Ishikawa (cell line): ENCODE measurements around the gene CCDC27.

Source experiments
- CEBPB ChIP-seq: IDR thresholded peaks from 2 replicates; pipeline ENCODE4 v1.6.1; 2012
- CREB1 ChIP-seq: IDR thresholded peaks from 2 replicates; pipeline ENCODE4 v1.6.1; 2012; ENCODE audit warnings: low read depth
- EGR1 ChIP-seq: IDR thresholded peaks from 2 replicates; pipeline ENCODE4 v1.6.1; 2012
- EP300 ChIP-seq: IDR thresholded peaks from 2 replicates; pipeline ENCODE4 v1.6.1; 2012; ENCODE audit warnings: borderline replicate concordance
- FOXM1 ChIP-seq: IDR thresholded peaks from 2 replicates; pipeline ENCODE4 v1.6.1; 2012; ENCODE audit warnings: low read depth, borderline replicate concordance
- MAX ChIP-seq: IDR thresholded peaks from 2 replicates; pipeline ENCODE4 v1.6.1; 2012
- NFIC ChIP-seq: IDR thresholded peaks from 2 replicates; pipeline ENCODE4 v1.6.1; 2012
- RAD21 ChIP-seq: IDR thresholded peaks from 2 replicates; pipeline ENCODE4 v1.6.1; 2012; ENCODE audit warnings: low read depth
- REST ChIP-seq: IDR thresholded peaks from 2 replicates; pipeline ENCODE4 v1.6.1; 2012; ENCODE audit warnings: low read depth, mild to moderate bottlenecking
- TAF1 ChIP-seq: IDR thresholded peaks from 2 replicates; pipeline ENCODE4 v1.6.1; 2012; ENCODE audit warnings: low read depth, mild to moderate bottlenecking
- TCF12 ChIP-seq: IDR thresholded peaks from 2 replicates; pipeline ENCODE4 v1.6.1; 2012; ENCODE audit warnings: low read depth
- TEAD4 ChIP-seq: IDR thresholded peaks from 2 replicates; pipeline ENCODE4 v1.6.1; 2012
- USF1 ChIP-seq: IDR thresholded peaks from 2 replicates; pipeline ENCODE4 v1.6.1; 2012
- YY1 ChIP-seq: IDR thresholded peaks from 2 replicates; pipeline ENCODE4 v1.6.1; 2012; ENCODE audit warnings: low read depth
- ZBTB7A ChIP-seq: IDR thresholded peaks from 2 replicates; pipeline ENCODE4 v1.6.1; 2012; ENCODE audit warnings: low read depth

Gene CCDC27

GRCh38 chr1:3776231-3776961 is 24.1 kb downstream of the CCDC27 start:
- TF ChIP-seq YY1 (no peak), NFIC (no peak), ZBTB7A (no peak), EGR1 (no peak), TAF1 (no peak), USF1 (no peak), CREB1 (no peak), FOXM1 (no peak), REST (no peak), CEBPB (no peak), MAX (no peak), TCF12 (no peak), EP300 (no peak), RAD21 (no peak), TEAD4 (no peak)

GRCh38 chr1:3777078-3777547 is 24.9 kb downstream of the CCDC27 start:
- TF ChIP-seq CEBPB (no peak), NFIC (no peak), EGR1 (no peak), ZBTB7A (no peak), FOXM1 (no peak)

- TF ChIP-seq ZBTB7A: no peak
These were observed 25.7 kb downstream of the CCDC27 start for GRCh38 chr1:3777647-3778589.

GRCh38 chr1:3778590-3779264 is 26.5 kb downstream of the CCDC27 start:
- no peak for TF ChIP-seq TAF1
- TF ChIP-seq TCF12: no peak
- no peak for TF ChIP-seq CREB1
- no peak for TF ChIP-seq RAD21

GRCh38 chr1:3779265-3779911 is 27.1 kb downstream of the CCDC27 start:
- TF ChIP-seq MAX: no peak
- TF ChIP-seq EGR1: no peak
- TF ChIP-seq CEBPB: no peak
- no peak for TF ChIP-seq TCF12
- no peak for TF ChIP-seq TAF1
- TF ChIP-seq NFIC: no peak
- TF ChIP-seq CREB1: no peak
- TF ChIP-seq TEAD4: no peak
- no peak for TF ChIP-seq YY1
- TF ChIP-seq RAD21: no peak
- no peak for TF ChIP-seq USF1

- TF ChIP-seq CEBPB (no peak), USF1 (no peak), EP300 (no peak), EGR1 (no peak), REST (no peak), TCF12 (no peak), CREB1 (no peak), FOXM1 (no peak), TAF1 (no peak), ZBTB7A (no peak), MAX (no peak), RAD21 (no peak), NFIC (no peak), TEAD4 (no peak), YY1 (no peak)
These were observed 27.7 kb downstream of the CCDC27 start for GRCh38 chr1:3779912-3780416.
